RPMI7951 (cell line): Measurements from ENCODE around the gene MRPL28. TPM values are rescaled to one million over a fixed set of nuclear protein-coding genes. Genes with fewer than 3 reads are reported as not detected.
"Not testable (repeated sequence)": the region's sequence is repeated elsewhere in the genome, so short reads cannot be mapped to it uniquely, and the experiment has no call there.

ENCODE experiments used
- DNase-seq: peaks from one replicate; pipeline ENCODE4 v3.0.0-alpha.2; 2012; ENCODE audit warnings: low read depth
- total RNA-seq: library from RNA; depleted of rRNA; stranded (reverse); fragments of >200 nt; shearing (Covaris generic); gene quantifications from 2 replicates; pipeline ENCODE4 v1.2.3, GENCODE V29; 2014

The MRPL28 gene
- total RNA-seq, 1 experiment from 2014 or later, result 119 TPM

DNA sequence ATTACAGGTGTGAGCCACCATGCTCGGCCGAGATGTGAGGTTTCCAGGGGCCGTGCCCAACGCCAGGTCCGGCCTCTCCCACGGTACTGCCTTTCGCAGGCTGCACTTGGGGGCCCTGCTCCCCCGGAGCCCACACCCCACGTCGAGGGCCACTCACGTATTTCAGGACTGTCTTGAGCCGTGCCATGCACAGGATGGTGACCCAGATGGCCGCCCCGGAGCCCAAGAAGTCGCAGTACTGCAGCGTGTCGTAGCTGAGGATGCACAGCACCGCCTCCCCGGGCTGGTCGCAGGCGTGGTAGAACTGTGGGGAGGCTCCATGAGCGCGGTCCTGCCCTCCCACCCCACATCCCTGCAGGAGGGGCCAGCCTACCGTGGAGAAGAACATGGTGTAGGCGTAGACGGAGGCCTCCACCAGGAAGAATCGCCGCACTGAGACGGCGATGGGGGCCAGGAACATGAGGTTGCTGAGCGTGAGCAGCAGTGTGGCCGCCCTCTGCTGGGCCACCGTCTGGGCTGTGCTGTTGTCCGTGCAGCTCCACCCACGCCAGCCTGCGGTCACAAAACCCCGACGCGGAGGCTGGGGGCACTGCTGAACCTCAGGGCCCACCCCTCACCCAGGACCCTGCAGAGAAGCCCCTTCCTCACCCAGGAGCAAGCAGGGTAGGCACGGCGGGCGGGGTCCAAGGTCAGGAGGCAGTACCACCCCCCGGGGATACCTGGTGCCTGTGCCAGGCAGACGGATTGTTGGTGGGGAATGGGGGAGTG, 3.7 kb upstream of the MRPL28 start:
- no peak for DNase-seq

DNA sequence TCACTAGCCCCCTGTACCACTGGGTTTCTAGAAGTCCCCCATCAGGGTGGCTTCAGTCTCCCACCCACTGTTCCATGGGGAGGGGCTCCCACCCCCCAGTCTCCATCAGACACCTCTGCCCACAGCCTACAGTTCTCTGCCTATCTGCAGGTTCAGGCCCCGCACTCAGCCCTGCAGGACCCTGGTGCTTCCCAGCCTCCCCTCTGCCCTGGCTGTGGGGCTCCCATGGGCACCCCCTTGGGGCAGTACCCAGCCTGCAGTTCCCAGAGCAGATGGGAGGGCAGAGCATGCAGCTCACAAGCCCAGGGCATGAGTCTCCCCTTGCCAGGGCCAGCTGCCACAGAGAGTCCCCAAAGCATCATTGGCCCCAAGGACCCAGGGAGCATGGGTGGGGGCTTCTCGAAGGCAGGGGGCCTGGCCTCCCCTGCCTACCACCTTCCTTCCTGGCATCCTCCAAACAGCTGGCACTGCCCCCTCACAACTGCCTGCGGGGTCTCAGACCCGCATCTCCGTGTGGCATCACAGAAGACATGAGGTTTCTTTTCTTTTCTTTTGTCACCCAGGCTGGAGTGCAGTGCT, 2.8 kb upstream of the MRPL28 start:
- no peak for DNase-seq

DNA sequence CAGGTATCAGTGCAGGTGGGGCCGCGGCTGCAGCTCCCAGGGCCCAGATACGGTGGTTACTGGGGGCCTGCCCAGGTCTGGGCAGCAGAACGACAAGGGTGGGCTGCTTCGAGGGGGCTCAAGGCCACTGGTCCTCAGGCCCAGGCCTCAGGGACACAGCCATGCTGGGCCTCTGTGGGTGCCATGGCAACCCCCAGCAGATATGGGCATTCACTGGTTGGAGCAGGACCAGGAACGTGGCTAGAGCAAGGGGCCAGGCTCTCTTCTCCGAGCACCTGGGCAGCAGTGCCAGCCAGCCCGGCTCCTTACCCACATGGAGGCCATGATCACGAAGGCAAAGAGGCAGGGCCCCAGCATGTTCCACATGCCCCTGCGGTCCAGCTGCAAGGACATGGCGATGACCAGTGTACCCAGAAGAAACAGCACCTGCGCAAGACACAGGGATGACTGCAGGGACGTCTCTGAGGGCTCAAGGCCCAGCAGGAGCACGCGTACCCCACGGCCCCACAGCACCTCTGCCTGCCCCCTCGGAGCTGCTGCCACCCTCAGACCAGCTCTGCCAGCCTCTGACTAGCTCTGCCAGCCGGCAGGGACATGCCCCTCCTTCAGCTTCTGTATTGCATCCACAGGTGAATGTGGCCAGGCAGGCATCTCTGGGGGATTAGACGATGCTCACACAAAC, 2.1 kb upstream of the MRPL28 start:
- no peak for DNase-seq

DNA sequence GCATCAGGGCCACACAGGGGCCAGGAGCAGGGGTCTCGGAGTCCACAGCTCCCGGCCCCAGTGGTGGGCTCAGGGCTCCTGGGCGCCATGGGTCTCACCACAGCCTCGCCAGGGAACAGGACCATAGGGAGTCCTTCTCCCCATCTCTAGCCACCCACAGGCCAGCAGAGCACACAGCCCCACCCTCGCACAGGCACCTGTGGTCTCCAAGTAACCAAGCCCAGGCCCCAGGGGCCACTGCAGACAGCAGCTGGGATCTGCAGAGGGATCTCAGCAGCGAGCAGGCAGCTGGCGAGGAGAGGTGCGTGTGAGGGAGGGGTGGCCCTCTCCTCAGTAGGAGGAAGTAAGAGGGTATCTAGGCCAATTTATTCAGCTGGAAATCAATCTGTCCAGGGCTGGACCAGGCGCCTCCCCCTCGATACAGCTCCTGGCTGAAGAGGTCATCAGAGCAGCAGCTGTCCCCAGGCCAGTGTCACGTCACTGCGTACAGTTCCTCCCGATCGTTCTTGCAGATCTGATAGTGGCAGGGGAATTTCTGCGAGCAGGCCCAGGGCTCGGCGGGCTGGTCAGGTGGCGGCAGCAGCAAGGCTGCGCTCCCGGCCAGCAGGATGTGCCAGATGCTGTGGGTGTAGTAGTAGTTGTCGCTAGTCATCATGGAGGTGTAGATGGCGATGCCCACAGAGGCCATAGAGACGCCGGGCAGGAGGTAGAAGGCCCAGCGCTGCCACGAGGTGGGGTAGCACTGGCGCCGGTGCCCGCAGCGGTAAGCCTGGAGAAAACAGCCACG, 1.4 kb upstream of the MRPL28 start:
- DNase-seq, result no peak

DNA sequence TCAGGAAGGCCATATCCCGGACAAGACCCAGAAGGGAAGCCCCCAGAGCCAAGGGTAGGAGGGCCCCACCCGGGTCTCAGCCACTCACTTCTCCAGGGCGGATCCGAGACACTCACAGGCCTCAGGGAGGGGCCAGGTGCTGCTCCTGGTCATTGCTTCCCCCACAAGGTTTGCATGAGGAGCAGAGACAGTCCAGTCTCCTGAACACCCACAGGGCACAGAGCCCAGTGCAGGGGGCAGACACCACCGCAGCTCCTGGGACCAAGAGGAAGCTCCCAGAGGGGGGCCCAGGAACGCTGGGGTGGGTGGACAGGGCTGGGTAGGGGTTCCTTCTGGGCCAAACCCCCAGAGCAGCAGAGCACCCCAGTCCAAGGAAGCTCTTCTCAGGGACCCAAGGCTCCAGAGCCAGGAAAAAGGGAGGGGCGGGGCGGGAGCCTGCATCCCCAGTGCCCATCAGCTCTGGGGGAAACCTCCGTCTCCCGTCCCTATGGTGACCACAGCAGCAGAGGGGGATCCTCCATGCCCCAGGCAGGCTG, 709 bp upstream of the MRPL28 start:
- DNase-seq, result no peak

DNA sequence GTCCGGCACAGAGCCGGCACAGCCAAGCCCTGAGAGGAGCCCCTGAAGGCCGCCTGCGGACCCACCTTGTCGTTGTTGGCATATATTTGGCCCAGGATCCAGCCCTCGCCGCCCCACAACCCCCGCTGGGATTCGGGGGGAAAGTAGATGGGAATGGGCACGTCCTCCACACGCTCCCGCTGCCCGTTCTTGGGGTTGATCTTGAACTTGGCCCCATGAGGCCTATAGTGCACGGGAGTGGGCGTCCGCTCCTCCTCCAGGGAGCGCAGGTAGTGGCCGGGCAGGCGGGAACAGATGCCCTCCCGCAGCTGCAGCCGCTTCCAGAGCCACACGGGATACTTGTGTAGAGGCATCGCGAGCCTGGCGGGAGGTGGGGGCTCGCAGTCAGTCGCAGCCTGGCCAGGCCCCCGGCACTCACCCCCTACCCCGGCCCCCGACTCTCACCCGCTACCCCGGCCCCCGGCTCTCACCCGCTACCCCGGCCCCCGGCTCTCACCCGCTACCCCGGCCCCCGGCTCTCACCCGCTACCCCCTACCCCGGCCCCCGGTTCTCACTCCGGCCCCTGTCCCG, 387 bp downstream of the MRPL28 start:
- no peak for DNase-seq

DNA sequence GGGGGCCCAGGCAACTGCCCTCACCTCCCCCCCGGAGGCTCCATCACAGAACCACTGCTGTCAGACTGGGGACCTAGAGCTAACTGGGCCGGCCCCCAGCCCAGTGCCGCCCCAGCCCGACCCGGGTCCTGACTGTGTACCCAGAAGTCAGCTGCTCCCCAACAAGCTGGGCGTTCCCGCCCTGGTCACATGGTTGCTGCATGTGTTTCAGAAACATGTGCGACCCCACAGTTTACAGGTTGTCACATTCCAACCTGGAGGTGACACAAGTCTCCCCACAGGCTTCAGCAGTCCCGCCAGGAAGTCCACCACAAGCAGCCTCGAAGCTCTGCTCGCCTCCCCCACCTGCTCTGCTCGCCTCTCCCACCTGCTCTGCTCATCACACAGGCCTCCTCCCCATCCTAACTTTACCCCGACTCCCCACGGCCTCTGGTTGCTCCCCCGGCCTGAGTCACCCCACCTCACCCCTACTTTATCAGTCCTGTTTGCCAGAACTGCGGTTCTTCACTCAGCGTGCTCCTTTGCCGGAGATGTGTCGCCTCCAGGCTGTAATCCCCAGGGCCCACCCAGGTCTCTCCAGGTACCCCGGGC, 968 bp downstream of the MRPL28 start:
- no peak for DNase-seq

DNA sequence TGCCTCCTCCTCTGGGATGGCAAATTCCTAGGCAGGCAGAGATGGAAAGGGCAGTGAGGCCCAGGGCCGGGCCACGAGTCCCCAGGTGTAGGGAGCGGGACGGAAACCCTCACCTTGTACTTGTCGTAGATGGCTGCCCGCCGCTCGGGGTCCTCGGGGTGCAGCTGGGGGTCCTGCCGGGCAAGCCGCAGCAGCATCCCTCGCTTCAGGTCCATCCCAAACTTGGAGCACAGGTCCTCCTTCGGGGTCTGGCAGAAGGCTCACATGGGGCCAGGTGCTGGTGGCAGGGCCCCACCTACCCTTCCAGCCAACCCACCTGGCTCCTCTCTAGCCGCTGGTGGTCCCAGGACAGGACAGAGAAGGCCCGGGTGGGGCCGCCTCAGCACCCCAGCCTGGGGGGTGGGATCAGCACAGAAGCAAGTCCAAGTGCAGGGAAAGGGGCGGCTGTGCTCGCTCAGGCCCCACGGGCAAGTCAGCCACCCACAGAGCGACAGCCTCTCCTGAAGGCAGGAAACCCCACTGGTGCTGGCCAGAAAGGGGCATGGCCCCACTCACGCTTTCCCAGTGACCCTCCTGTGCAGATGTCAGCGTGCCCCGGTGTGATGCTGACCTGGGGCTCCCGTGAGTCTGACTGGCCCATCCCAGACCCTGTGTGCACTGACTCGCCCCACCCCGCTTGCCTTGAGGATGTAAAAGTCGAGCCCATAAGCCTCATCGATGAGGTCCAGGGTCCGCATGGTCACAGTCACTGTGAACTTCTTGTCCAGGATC, 1.8 kb downstream of the MRPL28 start:
- no peak for DNase-seq

DNA sequence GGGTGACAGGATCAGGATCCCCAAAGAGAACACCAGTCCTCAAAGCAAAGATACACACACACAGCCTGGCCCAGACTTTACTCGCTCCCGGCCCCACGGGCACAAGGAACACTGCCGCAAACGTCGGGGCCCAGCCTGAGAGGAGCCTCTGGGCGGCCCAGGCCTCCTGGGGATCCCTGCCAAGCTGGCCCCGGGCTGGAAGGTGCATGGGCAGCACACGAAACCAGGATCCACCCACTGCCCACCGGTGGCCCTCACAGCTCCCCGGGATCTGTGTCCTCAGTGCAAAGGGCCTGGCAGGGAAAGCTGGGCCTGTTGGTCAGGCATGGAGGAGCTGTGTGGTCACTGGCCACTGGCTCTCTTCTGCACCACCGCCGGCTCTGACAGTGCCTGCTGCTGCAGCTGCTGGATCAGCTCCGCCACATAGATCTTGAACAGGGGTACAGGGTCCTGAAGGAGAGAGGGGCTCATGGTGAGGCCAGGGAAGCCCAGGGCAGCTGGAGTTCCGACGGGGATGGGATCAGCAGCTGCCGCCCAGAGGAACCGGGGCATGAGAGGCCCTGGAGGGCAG, 2.9 kb downstream of the MRPL28 start:
- no peak for DNase-seq

DNA sequence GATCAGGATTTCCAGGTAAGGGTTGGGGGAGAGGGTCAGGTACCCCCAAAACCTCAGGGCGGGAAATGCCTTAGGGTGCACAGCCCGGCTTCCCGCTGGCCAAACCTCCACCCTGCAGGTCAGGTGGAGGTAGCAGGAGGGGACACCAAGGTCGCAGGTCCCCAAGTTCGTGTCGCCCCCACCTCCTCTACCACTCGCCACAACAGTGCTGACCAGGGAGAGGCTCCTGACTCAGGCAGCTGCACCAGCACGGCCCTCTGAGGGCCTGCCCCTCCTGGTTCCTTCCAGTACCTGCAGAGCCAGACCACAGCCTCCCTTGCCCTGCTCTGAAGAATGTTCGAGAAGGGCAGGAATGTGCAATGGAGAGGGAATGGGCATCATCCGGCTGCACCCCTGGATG, 3.9 kb downstream of the MRPL28 start:
- no peak for DNase-seq

DNA sequence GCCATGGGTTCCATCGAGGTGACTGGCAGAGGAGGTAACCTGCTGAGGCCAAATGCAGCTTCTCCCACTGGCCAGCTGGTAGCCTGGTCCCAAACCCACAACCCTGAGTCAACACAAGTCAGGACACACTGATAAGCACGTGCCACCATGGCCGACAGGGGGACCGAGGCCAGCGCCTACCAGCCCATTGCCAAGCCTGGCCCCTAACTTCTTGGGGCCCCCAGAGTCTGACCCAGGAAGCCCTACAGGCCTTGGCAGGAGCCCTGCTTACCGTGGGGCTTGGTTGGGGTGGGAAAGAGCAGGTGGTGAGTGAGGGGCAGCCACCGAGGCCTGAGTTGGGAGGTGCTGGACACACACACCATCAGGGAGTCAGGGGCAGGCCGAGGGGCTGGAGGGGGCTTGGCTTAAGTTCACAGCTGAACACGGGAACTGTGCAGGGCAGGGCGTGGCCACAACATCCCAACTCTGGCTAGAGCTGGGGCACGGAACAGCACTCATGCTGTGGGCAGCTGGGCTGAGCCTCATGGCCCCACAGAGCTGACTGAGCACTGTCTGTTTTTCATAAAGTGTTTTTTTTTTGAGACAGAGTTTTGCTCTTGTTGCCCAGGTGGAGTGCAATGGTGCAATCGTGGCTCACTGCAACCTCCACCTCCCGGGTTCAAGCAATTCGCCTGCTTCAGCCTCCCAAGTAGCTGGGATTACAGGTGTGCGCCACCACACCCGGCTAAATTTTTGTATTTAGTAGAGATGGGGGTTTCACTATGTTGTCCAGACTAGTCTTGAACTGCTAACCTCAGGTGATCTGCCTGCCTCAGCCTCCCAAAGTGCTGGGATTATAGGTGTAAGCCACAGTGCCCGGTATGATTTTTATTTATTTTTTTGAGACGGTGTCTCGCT, 5.5 kb downstream of the MRPL28 start:
- DNase-seq, result peak; percentile 16

DNA sequence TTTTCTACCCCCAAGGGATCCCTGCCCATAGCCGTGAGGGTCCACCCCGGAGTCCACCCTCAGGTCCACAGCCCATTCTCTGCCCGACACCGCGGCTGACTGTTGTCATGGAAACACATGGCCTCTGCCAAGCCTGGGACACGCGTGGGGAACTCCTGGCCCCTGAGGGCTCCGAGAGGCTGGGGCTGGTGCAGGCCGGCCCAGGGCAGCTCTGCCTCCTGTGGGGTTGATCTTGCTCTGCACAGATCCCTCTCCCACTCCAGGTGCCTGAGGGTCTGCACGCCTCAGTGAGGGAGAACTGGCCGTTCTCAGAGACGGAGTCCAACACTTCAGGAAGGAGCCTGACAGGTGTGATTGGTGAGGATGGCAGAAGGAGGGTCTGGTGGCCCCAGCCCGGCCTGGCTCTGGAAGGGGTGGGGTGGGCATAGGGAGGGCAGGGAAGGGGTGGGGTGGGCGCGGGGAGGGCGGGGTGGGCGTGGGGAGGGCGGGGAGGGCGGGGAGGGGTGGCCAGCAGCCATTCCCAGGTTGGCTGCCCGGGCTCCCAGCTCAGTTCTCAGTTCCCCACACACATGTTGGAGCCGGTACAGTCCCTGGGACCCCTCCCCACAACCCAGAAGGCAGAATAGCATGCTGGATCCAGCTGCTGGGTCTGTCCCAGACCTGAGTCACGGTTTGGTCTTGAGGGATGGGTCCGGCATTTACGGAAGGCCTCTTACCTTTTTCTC, 6.4 kb downstream of the MRPL28 start:
- DNase-seq, result no peak

DNA sequence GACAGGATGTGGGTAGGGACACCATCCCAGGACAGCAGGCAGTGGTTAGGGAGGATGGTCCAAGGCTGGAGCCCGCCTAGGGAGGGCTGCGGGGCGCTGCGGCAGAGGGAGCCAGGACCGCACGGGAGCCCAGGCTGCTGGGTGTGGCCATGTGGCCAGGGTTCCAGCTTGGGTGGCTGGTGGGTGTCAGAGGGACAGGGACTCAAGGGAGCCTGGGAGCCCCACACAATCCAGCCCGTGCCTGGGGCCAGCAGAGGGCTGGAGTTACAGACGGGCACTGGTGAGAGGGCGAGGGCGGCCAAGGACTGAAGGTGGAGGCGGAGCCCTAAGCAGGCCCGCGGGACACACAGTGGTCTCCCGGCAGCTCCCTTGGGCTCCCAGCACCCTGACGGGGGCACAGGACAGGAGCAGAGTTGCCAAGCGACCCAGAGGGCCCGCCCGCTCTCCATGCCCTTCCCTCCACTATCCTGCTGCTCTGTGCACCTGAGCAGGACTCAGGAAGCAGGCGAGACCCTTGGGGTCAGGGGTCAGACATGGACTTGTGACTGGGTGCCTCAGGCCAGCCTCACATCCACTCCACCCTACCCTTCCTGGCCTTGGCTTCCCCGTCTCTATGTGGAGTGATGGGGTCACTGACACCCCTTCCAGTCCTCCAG, 7.1 kb downstream of the MRPL28 start:
- DNase-seq, result peak; percentile 21

DNA sequence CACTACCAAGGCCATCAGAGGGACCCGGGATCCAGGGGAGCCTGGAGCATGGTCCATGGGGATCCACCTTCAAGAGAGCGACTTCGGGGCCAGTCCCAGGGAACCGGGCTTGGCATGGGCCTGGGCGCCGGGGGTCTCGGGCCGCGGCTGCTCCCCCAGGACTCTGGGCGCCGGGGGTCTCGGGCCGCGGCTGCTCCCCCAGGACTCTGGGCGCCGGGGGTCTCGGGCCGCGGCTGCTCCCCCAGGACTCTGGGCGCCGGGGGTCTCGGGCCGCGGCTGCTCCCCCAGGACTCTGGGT, 7.7 kb downstream of the MRPL28 start:
- not testable (repeated sequence) for DNase-seq

DNA sequence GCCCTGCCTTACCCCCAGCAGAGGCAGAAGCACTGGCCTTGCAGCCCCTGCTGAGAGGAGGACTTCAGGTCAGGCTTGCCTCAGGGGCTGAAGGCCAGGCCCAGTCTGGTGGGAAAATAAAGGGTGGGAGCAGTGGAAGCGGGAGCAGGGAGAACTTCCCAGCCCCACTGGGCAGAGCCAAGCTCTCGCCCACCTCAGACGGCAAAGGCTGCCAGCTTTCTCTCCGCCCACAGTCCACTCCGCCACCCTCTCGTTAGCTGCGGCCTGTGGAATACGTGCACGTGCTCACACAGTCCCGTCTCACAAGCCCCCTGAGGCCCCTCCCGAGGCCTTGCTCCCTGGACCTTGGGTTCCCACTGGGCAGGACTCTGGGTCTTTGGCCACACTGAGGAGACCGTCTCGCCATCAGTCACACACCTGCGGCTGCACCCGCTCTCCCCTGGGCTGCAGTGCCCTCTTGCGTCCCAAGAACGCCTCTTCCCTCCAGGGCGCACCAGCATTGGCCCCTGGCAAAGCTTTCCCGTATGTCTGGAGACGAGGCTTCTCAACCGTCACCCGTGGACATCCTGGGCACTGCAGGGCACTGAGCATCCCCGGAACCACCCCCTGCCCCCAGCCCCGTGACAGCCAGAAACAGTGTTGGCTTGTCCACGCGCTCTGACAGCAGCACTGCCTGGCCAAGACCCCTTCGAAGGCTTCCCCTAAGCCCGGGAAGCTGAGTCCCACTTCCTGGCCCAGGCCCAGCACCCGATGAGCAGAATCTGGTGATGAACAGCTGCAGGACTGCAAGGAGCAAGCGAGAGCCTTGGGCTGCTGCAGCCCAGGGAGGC, 8.3 kb downstream of the MRPL28 start:
- DNase-seq, result peak; percentile 73

DNA sequence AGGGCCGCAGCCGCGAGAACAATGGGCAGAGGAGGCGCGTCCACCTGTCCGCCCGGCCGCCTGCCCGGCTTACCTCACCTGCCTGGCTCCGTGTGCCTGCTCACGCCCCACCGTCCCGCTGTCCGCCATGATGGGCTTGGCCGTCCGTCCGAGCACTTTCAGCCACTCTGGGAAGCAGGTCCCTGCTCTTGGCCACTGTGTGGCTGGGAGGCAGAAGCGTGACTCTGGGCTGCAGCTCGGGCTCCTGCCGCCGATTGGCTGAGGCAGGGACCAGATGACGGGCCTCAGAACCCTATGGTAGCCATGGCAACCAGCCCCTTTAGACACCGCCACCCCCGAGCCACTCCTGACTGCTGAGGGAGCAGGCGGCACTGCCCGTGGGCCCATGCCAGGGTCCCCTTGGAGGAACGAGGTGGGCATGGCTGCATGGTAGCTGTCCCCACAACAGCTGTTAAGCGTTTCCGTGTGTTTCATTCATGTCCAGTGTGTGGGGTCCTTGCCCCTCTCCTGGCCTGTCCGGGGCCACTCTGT, 8.9 kb downstream of the MRPL28 start:
- no peak for DNase-seq
